ENCODE measurements around the gene FHAD1.

GRCh38 chr1:15305468-15305770 lies 58.4 kb downstream of the FHAD1 start:
- TF ChIP-seq CTCF (IDR thresholded peaks at IDR 0.05) = no peak
- no peak for TF ChIP-seq POLR2A (IDR thresholded peaks at IDR 0.05)

All from prostate gland (tissue), 2 donors.